ENCODE results near the gene TRAM1L1.

TRAM1L1 gene

DNA sequence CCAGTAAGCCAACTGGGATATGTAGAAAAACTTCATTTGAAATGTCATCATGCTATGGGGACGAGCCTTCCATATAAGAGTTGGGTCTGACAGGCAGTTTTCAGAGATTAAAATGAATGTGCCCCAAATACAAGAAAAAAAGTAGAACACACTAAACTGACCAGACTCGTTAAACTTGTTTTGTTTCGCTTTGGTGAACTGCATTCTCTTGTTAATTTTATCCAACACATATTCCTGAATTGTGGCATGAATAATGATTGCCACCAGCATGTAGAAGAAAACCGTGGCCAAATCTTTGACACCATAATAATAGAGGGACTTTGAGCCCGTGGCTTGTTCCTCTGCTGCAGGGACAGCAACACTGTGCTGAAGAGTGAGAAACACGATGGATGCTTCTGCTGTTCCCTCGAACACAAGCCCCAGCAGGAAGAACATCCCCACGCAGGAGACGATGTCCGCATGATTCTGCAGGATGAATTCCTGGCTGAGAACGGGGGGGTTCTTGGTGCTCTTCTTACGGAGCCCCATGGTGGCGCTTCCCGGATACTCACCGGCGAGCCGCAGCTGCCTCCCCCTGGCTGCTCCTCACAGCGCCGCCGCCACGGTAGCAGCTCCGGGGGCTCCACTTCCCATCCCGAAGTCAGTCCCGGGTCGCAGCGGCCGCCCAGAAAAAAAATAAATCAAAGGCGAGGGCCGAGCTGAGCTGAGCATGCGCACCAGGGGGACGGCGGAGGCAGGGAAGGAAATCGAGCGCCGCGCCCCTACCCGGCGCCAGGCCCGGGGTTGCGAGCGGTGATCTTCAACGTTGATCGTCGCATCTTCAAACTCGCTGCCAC, at the start of gene TRAM1L1:
TSS of gene TRAM1L1 (minus strand) at position 711 of the 836 bp plus-strand sequence. CDS start at position 528, 183 bp downstream.
- DNase-seq: peak; percentile 7

DNA sequence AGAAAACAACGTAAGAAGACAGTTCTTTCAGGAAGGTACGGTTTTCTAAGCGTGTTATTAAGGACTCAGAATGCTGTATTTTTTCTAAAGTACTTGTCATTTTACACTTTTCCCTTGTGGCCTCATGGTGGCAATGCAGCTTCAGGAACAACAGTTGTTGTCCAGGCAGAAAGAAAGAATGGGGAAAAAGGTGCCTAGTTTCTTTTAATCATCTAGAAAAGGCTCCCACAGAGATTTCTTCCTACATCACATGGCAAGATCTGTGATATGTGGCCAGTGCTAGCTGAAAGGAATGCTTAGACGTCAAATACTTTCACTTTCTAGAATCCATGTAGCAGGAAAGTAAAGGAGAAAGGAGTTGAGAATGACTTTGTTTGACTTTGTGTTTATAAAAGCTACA, 49.0 kb upstream of the TRAM1L1 start:
- peak; percentile 66 for DNase-seq

GRCh38 chr4:117096886-117097285, 11.5 kb upstream of the TRAM1L1 start:
- no peak for DNase-seq

- no peak for DNase-seq
Measured at GRCh38 chr4:117096462-117096861, 11.1 kb upstream of the TRAM1L1 start.

- no peak for DNase-seq
Measured at GRCh38 chr4:117093571-117093970, 8.2 kb upstream of the TRAM1L1 start.

- DNase-seq: no peak
Measured at GRCh38 chr4:117077760-117078159, 7.6 kb downstream of the TRAM1L1 start.

- no peak for DNase-seq
Measured at GRCh38 chr4:117068120-117068519, 17.3 kb downstream of the TRAM1L1 start.

DNA sequence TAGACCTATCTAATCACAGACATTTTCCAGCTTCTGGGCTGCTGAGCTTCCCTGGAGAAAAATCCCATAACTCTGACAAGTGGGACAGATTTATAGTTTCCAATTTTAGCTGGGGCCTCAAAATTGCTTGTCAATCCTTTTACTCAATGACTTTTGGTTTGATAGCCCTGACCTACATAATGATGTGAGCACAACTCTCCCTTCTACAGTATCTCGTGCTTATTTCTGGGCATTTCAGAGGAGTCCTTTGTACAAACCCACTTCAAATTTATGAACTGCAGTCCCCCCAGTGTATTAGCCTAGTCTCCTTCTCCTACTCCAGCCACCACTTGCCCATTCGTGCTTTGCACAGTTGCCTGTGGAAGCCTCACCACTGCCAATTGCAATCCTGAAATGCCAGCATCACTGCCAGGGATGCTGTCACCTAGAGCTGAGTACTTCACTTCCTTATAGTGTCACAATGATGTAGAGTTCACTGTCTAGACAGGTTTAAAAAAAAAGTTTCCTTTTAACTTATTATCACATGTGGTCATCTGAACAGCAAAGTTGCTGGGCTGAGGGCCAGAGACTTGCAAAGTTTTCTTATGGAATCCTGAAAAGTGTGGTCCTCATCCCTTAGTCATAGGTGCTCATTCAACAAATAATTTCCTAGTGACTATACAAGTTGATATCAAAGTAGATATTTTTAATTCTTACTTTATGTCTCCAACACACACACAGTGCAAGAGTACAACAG, 21.2 kb downstream of the TRAM1L1 start:
- no peak for DNase-seq

- no peak for DNase-seq
Measured at GRCh38 chr4:117042962-117043361, 42.4 kb downstream of the TRAM1L1 start.

Data from DMS 273 treated with DMSO at 0.1 percent for 48 hours (cell line).